ENCODE measurements around the gene MGRN1.

Gene MGRN1

GRCh38 chr16:4609200-4610010 lies 15.2 kb upstream of the MGRN1 start:
- H2BK12ac ChIP-seq (ENCODE audit: low read length in 2 of 2) = no peak overlapping the region
- H3K4me2 ChIP-seq (ENCODE audit: low read length, poor library complexity, severe bottlenecking) = no peak overlapping the region
- H3K36me3 ChIP-seq (ENCODE audit: control insufficient read depth in 1 of 2, insufficient read depth in 2 of 2, low read depth in 1 of 2, low read length in 2 of 2) = peaks cover 19 to 59% of the 10 kb centered on the region in 2 experiments
- H3K23ac ChIP-seq (ENCODE audit: low read length in 2 of 2) = no peak overlapping the region
- peaks cover 56% of the 10 kb centered on the region for H3K4me1 ChIP-seq (ENCODE audit: control insufficient read depth, insufficient read depth, low read depth, low read length)
- no peak overlapping the region for H2AFZ ChIP-seq (ENCODE audit: low read depth, low read length)
- H3K4me3 ChIP-seq (ENCODE audit: insufficient read depth in 1 of 2, low read depth in 1 of 2, low read length in 2 of 2) = no peak overlapping the region
- no peak overlapping the region for H3K27ac ChIP-seq (ENCODE audit: low read length, poor library complexity, severe bottlenecking)
- H2BK15ac ChIP-seq (ENCODE audit: low read depth, poor library complexity, severe bottlenecking) = no peak overlapping the region
- H3K9me3 ChIP-seq (ENCODE audit: control insufficient read depth, low read length) = no peaks in the 10 kb centered on the region
- DNase-seq = no peak
- 94% methylated on average over 45 of the region's 45 CpGs for WGBS
- no peak overlapping the region for H3K9ac ChIP-seq (ENCODE audit: low read length)
- no peak overlapping the region for H3K4ac ChIP-seq (ENCODE audit: low read depth in 1 of 2, low read length in 2 of 2)
- no peak overlapping the region for H2BK120ac ChIP-seq (ENCODE audit: low read depth, low read length)
- H3K79me1 ChIP-seq (replicated peaks; ENCODE audit: low read length, poor library complexity, severe bottlenecking) = peaks cover 41% of the 10 kb centered on the region
- peaks cover 0 to 11% of the 10 kb centered on the region in 2 experiments for H3K27me3 ChIP-seq (ENCODE audit: control insufficient read depth in 1 of 2, insufficient read depth in 1 of 2, low read length in 2 of 2)
- H2BK5ac ChIP-seq (ENCODE audit: low read depth, low read length, poor library complexity, severe bottlenecking) = no peak overlapping the region
- H4K8ac ChIP-seq (ENCODE audit: low read length) = no peak overlapping the region
- no peak overlapping the region for H4K91ac ChIP-seq (ENCODE audit: low read length)
- no peak overlapping the region for H3K18ac ChIP-seq (ENCODE audit: low read depth in 1 of 2, low read length in 2 of 2)
- H3K14ac ChIP-seq (ENCODE audit: low read length in 2 of 2) = no peak overlapping the region
- no peak overlapping the region for H2AK5ac ChIP-seq (ENCODE audit: low read length, severe bottlenecking)

- Histone ChIP-seq H3K27ac (ENCODE audit: low read length, poor library complexity, severe bottlenecking) (no peak overlapping the region), H2BK120ac (ENCODE audit: low read depth, low read length) (no peak overlapping the region), H3K9me3 (ENCODE audit: control insufficient read depth, low read length) (no peaks in the 10 kb centered on the region), H2BK15ac (ENCODE audit: low read depth, poor library complexity, severe bottlenecking) (no peak overlapping the region), H2AFZ (ENCODE audit: low read depth, low read length) (no peak overlapping the region), H3K79me1 (replicated peaks; ENCODE audit: low read length, poor library complexity, severe bottlenecking) (peaks cover 41% of the 10 kb centered on the region), H3K4me3 (ENCODE audit: insufficient read depth in 1 of 2, low read depth in 1 of 2, low read length in 2 of 2) (no peak overlapping the region), H4K91ac (ENCODE audit: low read length) (no peak overlapping the region), H3K4me1 (ENCODE audit: control insufficient read depth, insufficient read depth, low read depth, low read length) (peaks cover 61% of the 10 kb centered on the region), H2BK12ac (ENCODE audit: low read length in 2 of 2) (no peak overlapping the region), H3K27me3 (ENCODE audit: control insufficient read depth in 1 of 2, insufficient read depth in 1 of 2, low read length in 2 of 2) (peaks cover 0 to 2% of the 10 kb centered on the region in 2 experiments), H3K36me3 (ENCODE audit: control insufficient read depth in 1 of 2, insufficient read depth in 2 of 2, low read depth in 1 of 2, low read length in 2 of 2) (peaks cover 19 to 56% of the 10 kb centered on the region in 2 experiments), H3K23ac (ENCODE audit: low read length in 2 of 2) (no peak overlapping the region), H3K4ac (ENCODE audit: low read depth in 1 of 2, low read length in 2 of 2) (no peak overlapping the region), H3K14ac (ENCODE audit: low read length in 2 of 2) (no peak overlapping the region), H3K9ac (ENCODE audit: low read length) (no peak overlapping the region), H4K8ac (ENCODE audit: low read length) (peak overlapping the region; percentile 1), H3K18ac (ENCODE audit: low read depth in 1 of 2, low read length in 2 of 2) (no peak overlapping the region), H2AK5ac (ENCODE audit: low read length, severe bottlenecking) (peak overlapping the region; percentile 17), H2BK5ac (ENCODE audit: low read depth, low read length, poor library complexity, severe bottlenecking) (no peak overlapping the region), H3K4me2 (ENCODE audit: low read length, poor library complexity, severe bottlenecking) (no peak overlapping the region)
- WGBS = 91% methylated on average over 30 of the region's 32 CpGs
- no peak for DNase-seq
Observed at GRCh38 chr16:4610011-4611005, 14.3 kb upstream of the MGRN1 start.

- H2AFZ ChIP-seq (ENCODE audit: low read depth, low read length) = no peak overlapping the region
- H3K27me3 ChIP-seq (ENCODE audit: control insufficient read depth in 1 of 2, insufficient read depth in 1 of 2, low read length in 2 of 2) = no peaks in the 10 kb centered on the region
- H3K4ac ChIP-seq (ENCODE audit: low read depth in 1 of 2, low read length in 2 of 2) = no peak overlapping the region
- H3K79me1 ChIP-seq (replicated peaks; ENCODE audit: low read length, poor library complexity, severe bottlenecking) = peaks cover 38% of the 10 kb centered on the region
- H3K4me2 ChIP-seq (ENCODE audit: low read length, poor library complexity, severe bottlenecking) = no peak overlapping the region
- H3K36me3 ChIP-seq (ENCODE audit: control insufficient read depth in 1 of 2, insufficient read depth in 2 of 2, low read depth in 1 of 2, low read length in 2 of 2) = peaks cover 19 to 54% of the 10 kb centered on the region in 2 experiments
- H3K23ac ChIP-seq (ENCODE audit: low read length in 2 of 2) = peak overlapping the region in 1 of 2 experiments; percentile 51
- H3K14ac ChIP-seq (ENCODE audit: low read length in 2 of 2) = no peak overlapping the region
- H4K91ac ChIP-seq (ENCODE audit: low read length) = peak overlapping the region; percentile 77
- no peak overlapping the region for H3K4me3 ChIP-seq (ENCODE audit: insufficient read depth in 1 of 2, low read depth in 1 of 2, low read length in 2 of 2)
- no peak overlapping the region for H3K27ac ChIP-seq (ENCODE audit: low read length, poor library complexity, severe bottlenecking)
- no peak overlapping the region for H2AK5ac ChIP-seq (ENCODE audit: low read length, severe bottlenecking)
- H3K9me3 ChIP-seq (ENCODE audit: control insufficient read depth, low read length) = no peaks in the 10 kb centered on the region
- H2BK5ac ChIP-seq (ENCODE audit: low read depth, low read length, poor library complexity, severe bottlenecking) = no peak overlapping the region
- H2BK15ac ChIP-seq (ENCODE audit: low read depth, poor library complexity, severe bottlenecking) = no peak overlapping the region
- no peak overlapping the region for H3K18ac ChIP-seq (ENCODE audit: low read depth in 1 of 2, low read length in 2 of 2)
- H4K8ac ChIP-seq (ENCODE audit: low read length) = peak overlapping the region; percentile 12
- H2BK120ac ChIP-seq (ENCODE audit: low read depth, low read length) = no peak overlapping the region
- 90% methylated on average over 21 of the region's 22 CpGs for WGBS
- no peak overlapping the region for H3K9ac ChIP-seq (ENCODE audit: low read length)
- peak; percentile 19 for DNase-seq
- no peak overlapping the region for H2BK12ac ChIP-seq (ENCODE audit: low read length in 2 of 2)
- H3K4me1 ChIP-seq (ENCODE audit: control insufficient read depth, insufficient read depth, low read depth, low read length) = peaks cover 64% of the 10 kb centered on the region
Observed at GRCh38 chr16:4611337-4612021, 13.1 kb upstream of the MGRN1 start.

Measured in mesenchymal stem cell (in vitro differentiated cells and primary cell).